ENCODE measurements around the gene ZNF444.

Gene ZNF444

GRCh38 chr19:56159009-56159559, 18.0 kb downstream of the ZNF444 start:
- Histone ChIP-seq H3F3A (ENCODE audit: insufficient read depth) (no peaks in the 10 kb centered on the region), H4K20me1 (ENCODE audit: low read depth, low read length) (no peaks in the 10 kb centered on the region), H3K27me3 (ENCODE audit: low read length) (no peaks in the 10 kb centered on the region), H2AFZ (ENCODE audit: low read depth, low read length, severe bottlenecking) (no peak overlapping the region), H3K4me3 (ENCODE audit: insufficient read depth, low read length, poor library complexity, severe bottlenecking) (no peak overlapping the region), H3K27ac (ENCODE audit: low read depth, low read length) (no peak overlapping the region), H3K9ac (ENCODE audit: low read length) (no peak overlapping the region), H3K4me2 (ENCODE audit: low read depth, low read length, poor library complexity, severe bottlenecking) (no peak overlapping the region), H3K36me3 (ENCODE audit: low read length) (no peaks in the 10 kb centered on the region), H3K9me2 (replicated peaks; ENCODE audit: insufficient read depth, low read length) (no peaks in the 10 kb centered on the region), H3K9me3 (ENCODE audit: insufficient read depth, low read length) (no peaks in the 10 kb centered on the region), H3K79me2 (ENCODE audit: insufficient read depth, low read length) (no peaks in the 10 kb centered on the region)
- TF ChIP-seq, protein P1, sequence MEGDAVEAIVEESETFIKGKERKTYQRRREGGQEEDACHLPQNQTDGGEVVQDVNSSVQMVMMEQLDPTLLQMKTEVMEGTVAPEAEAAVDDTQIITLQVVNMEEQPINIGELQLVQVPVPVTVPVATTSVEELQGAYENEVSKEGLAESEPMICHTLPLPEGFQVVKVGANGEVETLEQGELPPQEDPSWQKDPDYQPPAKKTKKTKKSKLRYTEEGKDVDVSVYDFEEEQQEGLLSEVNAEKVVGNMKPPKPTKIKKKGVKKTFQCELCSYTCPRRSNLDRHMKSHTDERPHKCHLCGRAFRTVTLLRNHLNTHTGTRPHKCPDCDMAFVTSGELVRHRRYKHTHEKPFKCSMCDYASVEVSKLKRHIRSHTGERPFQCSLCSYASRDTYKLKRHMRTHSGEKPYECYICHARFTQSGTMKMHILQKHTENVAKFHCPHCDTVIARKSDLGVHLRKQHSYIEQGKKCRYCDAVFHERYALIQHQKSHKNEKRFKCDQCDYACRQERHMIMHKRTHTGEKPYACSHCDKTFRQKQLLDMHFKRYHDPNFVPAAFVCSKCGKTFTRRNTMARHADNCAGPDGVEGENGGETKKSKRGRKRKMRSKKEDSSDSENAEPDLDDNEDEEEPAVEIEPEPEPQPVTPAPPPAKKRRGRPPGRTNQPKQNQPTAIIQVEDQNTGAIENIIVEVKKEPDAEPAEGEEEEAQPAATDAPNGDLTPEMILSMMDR (IDR thresholded peaks at IDR 0.05; ENCODE audit: insufficient read depth, low read length, poor library complexity, severe bottlenecking) = no peak
- TF ChIP-seq EZH2phosphoT487 (conservative IDR thresholded peaks at IDR 0.05; ENCODE audit: low read length) = no peak

GRCh38 chr19:56159622-56160271, 18.7 kb downstream of the ZNF444 start:
- TF ChIP-seq, protein P1 (IDR thresholded peaks at IDR 0.05; ENCODE audit: insufficient read depth, low read length, poor library complexity, severe bottlenecking) = no peak
- TF ChIP-seq EZH2phosphoT487 (conservative IDR thresholded peaks at IDR 0.05; ENCODE audit: low read length) = no peak
- H3K9ac ChIP-seq (ENCODE audit: low read length) = no peak overlapping the region
- H3K79me2 ChIP-seq (ENCODE audit: insufficient read depth, low read length) = no peaks in the 10 kb centered on the region
- H2AFZ ChIP-seq (ENCODE audit: low read depth, low read length, severe bottlenecking) = no peak overlapping the region
- no peak overlapping the region for H3K4me3 ChIP-seq (ENCODE audit: insufficient read depth, low read length, poor library complexity, severe bottlenecking)
- no peak overlapping the region for H3K27ac ChIP-seq (ENCODE audit: low read depth, low read length)
- no peak overlapping the region for H3K4me2 ChIP-seq (ENCODE audit: low read depth, low read length, poor library complexity, severe bottlenecking)
- H4K20me1 ChIP-seq (ENCODE audit: low read depth, low read length) = no peaks in the 10 kb centered on the region
- H3K9me3 ChIP-seq (ENCODE audit: insufficient read depth, low read length) = no peaks in the 10 kb centered on the region
- H3K9me2 ChIP-seq (replicated peaks; ENCODE audit: insufficient read depth, low read length) = no peaks in the 10 kb centered on the region
- no peaks in the 10 kb centered on the region for H3K27me3 ChIP-seq (ENCODE audit: low read length)
- H3K36me3 ChIP-seq (ENCODE audit: low read length) = no peaks in the 10 kb centered on the region
- H3F3A ChIP-seq (ENCODE audit: insufficient read depth) = no peaks in the 10 kb centered on the region

DNA sequence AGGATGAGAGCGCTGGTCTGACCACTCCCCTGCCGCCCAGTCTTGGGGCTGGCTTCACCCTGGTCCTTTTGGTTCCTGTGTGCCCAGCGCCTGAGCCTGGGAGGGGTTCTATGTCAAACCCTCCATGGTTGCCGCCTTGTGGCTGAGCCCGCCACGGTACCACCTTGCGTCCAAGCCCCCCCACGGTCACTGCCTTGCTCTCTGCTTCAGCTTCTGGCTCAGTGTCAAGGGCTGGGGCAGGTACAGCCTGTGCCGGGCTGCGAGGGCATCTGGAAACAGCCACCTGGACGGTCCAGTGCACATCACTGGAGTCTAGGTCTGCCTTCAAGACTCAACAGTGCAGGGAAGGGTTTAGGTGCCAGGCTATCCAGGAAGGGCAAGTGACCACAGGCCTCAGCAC, 20.4 kb downstream of the ZNF444 start:
- H3F3A ChIP-seq (ENCODE audit: insufficient read depth) = no peaks in the 10 kb centered on the region
- H3K9me3 ChIP-seq (ENCODE audit: insufficient read depth, low read length) = no peaks in the 10 kb centered on the region
- no peak for TF ChIP-seq EZH2phosphoT487 (conservative IDR thresholded peaks at IDR 0.05; ENCODE audit: low read length)
- H4K20me1 ChIP-seq (ENCODE audit: low read depth, low read length) = no peaks in the 10 kb centered on the region
- H3K27me3 ChIP-seq (ENCODE audit: low read length) = no peaks in the 10 kb centered on the region
- no peak overlapping the region for H3K4me2 ChIP-seq (ENCODE audit: low read depth, low read length, poor library complexity, severe bottlenecking)
- no peaks in the 10 kb centered on the region for H3K9me2 ChIP-seq (replicated peaks; ENCODE audit: insufficient read depth, low read length)
- H3K9ac ChIP-seq (ENCODE audit: low read length) = no peak overlapping the region
- H3K4me3 ChIP-seq (ENCODE audit: insufficient read depth, low read length, poor library complexity, severe bottlenecking) = no peak overlapping the region
- no peak overlapping the region for H2AFZ ChIP-seq (ENCODE audit: low read depth, low read length, severe bottlenecking)
- H3K36me3 ChIP-seq (ENCODE audit: low read length) = no peaks in the 10 kb centered on the region
- H3K79me2 ChIP-seq (ENCODE audit: insufficient read depth, low read length) = no peaks in the 10 kb centered on the region
- H3K27ac ChIP-seq (ENCODE audit: low read depth, low read length) = no peak overlapping the region

DNA sequence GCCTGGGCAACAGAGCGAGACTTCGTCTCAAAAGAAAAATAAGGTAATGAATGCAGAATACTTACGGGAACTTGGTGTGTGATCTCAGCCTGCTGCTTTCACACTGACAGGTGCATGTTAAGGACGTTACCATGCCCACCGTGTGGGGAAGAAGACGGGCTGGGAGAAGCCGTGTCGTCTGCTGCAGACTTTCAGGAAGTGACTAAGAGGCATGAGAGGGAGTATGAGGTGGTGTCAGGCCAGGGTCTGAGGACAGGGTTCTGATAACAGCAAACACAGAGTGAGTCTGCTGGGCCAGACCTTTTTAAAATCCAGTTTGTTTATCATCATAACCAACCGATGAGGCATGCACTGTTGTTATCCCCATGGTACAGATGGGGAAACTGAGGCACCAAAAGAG, 21.2 kb downstream of the ZNF444 start:
- no peaks in the 10 kb centered on the region for H3F3A ChIP-seq (ENCODE audit: insufficient read depth)
- H3K79me2 ChIP-seq (ENCODE audit: insufficient read depth, low read length) = no peaks in the 10 kb centered on the region
- H3K9ac ChIP-seq (ENCODE audit: low read length) = no peak overlapping the region
- no peaks in the 10 kb centered on the region for H4K20me1 ChIP-seq (ENCODE audit: low read depth, low read length)
- H3K27ac ChIP-seq (ENCODE audit: low read depth, low read length) = no peak overlapping the region
- TF ChIP-seq, protein P1 (IDR thresholded peaks at IDR 0.05; ENCODE audit: insufficient read depth, low read length, poor library complexity, severe bottlenecking) = no peak
- no peak for TF ChIP-seq EZH2phosphoT487 (conservative IDR thresholded peaks at IDR 0.05; ENCODE audit: low read length)
- no peaks in the 10 kb centered on the region for H3K9me3 ChIP-seq (ENCODE audit: insufficient read depth, low read length)
- no peaks in the 10 kb centered on the region for H3K9me2 ChIP-seq (replicated peaks; ENCODE audit: insufficient read depth, low read length)
- H3K27me3 ChIP-seq (ENCODE audit: low read length) = no peaks in the 10 kb centered on the region
- no peaks in the 10 kb centered on the region for H3K36me3 ChIP-seq (ENCODE audit: low read length)
- no peak overlapping the region for H3K4me3 ChIP-seq (ENCODE audit: insufficient read depth, low read length, poor library complexity, severe bottlenecking)
- no peak overlapping the region for H3K4me2 ChIP-seq (ENCODE audit: low read depth, low read length, poor library complexity, severe bottlenecking)
- H2AFZ ChIP-seq (ENCODE audit: low read depth, low read length, severe bottlenecking) = no peak overlapping the region

Data from SU-DHL-6 (cell line).